Cerebellar cortex (tissue), 1 donor: ENCODE results near the gene PLOD2.

Source experiments
- DNase-seq: peaks from one replicate; pipeline ENCODE4 v3.0.0-alpha.2; 2015; ENCODE audit warnings: low spot score

The PLOD2 gene

DNA sequence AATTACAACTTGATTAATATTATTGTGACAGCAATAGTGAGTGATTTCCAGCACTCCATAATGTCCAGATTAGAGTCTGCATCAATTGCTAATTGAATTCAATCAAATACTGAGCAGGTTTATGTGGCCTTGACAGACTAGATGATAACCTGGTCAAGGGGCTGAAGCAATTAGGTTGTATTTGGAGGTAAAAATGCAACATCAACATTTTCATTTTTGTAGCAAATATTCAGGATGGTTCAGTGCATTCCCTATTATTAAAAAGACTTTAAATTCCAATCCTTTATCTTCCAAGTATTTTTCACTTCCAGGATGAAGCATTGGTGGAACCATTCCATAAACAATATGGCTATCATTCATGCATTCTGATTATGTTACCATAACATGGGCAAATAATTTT lies 120.4 kb downstream of the PLOD2 start:
- no peak for DNase-seq

DNA sequence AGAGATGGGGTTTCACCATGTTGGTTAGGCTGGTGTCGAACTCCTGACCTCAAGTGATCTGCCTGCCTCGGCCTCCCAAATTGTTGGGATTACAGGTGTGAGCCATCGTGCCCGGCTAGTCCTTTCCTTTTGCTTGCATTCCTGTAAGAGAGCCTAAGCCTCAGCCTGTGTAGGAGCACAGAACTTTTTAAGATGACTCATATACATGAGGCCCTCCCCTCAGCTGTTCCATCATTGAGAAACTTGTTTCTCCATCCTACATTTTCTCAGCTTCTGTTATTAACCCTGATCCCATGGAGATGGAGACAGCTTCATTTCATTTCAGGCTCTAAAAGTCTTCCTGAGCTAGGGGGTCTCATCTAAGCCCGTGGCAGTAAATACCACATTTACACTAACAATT lies 123.3 kb downstream of the PLOD2 start:
- no peak for DNase-seq

GRCh38 chr3:146036281-146036680 lies 124.7 kb downstream of the PLOD2 start:
- DNase-seq, result no peak

- no peak for DNase-seq
These were observed 125.6 kb downstream of the PLOD2 start for GRCh38 chr3:146035366-146035765.

DNA sequence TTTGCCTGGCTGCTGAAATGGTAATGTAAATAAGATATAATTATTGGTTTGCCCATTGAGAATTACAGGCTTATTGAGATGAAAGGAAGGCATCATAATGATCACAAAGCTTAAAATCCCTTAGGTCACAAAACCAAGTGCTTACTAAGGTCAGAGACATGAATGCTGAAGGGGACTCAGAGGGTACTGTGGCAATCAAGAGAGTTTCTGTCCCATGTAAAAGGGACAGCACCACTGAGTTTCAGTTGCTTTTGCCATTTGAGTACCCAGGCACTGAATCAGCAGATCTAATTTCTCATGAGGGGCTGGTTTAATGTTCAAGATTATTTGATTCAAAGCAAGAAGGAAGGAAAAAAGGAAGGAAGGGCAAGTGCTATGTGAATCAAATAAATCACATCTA lies 127.0 kb downstream of the PLOD2 start:
- no peak for DNase-seq

DNA sequence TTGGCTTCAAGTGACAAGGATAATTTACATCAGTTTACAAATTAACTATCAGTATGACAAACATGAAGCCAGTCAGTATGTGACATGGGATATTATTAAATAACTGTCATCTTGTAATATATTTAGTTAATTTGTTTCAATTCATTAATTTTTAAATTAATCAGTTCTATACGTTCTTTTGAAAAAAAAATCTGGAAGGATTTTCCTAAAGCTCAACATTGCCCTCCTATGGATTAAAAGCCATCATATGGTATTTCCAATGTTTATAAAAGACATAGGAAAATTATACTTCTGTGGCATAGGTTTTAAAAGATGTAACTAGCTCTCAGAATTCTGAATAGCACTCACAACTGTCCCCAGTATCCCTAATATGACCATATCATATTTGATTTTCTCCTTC lies 134.4 kb downstream of the PLOD2 start:
- no peak for DNase-seq

DNA sequence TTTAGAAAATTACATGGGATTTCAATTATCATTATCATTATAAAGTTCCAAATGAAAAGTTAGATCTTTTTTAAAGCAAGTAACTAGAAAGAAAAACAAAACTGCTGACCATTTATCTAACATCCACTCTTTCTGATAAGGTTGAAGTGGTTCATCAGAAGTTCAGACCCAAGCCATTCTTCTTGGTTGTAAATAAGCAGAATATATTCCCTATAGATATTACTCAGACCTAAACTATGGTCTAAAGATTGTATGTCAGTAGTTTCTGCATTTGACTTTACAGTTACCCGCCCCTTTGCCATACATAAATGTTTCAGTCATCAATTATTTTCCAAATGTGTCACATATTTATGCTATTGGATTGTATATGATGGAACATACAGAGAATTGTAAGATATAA lies 136.7 kb downstream of the PLOD2 start:
- DNase-seq, result no peak

DNA sequence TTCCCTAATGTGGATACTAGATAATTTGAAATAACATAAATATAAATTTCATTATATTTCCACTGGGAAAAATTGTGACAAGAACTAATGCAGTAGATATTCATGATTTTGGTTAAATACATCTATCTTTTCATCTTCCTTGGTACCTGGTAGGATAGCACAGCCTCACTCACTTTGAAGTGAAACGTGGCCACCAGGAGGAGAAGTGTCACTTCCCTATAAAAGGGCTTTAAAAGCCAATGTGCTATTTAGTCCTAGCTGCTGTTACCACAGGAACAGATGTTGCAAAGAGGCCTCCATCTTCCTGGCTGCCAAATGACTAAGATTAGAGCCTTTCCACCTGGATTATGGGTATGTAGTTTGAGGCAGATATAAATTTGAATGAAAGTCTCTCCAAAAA lies 140.0 kb downstream of the PLOD2 start:
- no peak for DNase-seq

DNA sequence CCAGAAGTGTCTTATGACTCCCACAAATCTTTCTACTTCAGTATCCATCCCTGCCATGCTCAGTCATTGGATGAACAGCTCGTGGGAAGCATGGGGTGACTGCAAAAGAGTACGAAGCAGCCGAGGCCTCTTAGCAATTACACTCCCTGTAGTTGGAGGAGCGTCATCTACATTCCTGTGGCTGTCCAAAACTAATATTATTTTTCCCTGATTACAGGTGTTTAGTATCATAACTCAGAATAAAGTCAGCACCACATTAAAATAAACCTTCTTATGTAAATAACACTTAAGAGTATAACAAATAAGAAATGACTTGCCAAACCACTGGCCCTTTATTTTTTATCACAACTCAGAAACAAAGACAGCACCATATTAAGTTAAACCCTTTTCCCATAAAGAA lies 141.5 kb downstream of the PLOD2 start:
- DNase-seq, result no peak
